Keratinocyte (primary cell): ENCODE results near the gene TTLL4. TPM values are rescaled to one million over a fixed set of nuclear protein-coding genes. Genes with fewer than 3 reads are reported as not detected.

Source experiments
- DNase-seq: peaks from one replicate; pipeline ENCODE4 v3.0.0-alpha.2; 2011; ENCODE audit warnings: low read depth, missing footprints, low spot score
- FAIRE-seq: peaks from 2 replicates; lab custom pipeline; 2011; peaks lifted over from hg19 to GRCh38; lab: Jason Lieb, UNC
- H2AFZ ChIP-seq: 2 replicates; pipeline ENCODE4 v1.6.0; 2012; ENCODE audit warnings: low read length, control low read depth, inconsistent platforms; ENCODE audit not compliant: control insufficient read depth
- H3K27ac ChIP-seq: 2 replicates; pipeline ENCODE4 v1.5.1; 2011; ENCODE audit warnings: low read length; ENCODE audit not compliant: control insufficient read depth, insufficient read depth
- H3K27me3 ChIP-seq: 3 replicates; pipeline ENCODE4 v1.6.0; 2011; ENCODE audit warnings: low read length; ENCODE audit not compliant: control insufficient read depth, insufficient read depth; ENCODE audit errors: extremely low read depth
- H3K36me3 ChIP-seq, 2 experiments: 2 replicates in 1 of 2; 3 replicates in 1 of 2; pipeline ENCODE4 v1.5.1; 2011; ENCODE audit warnings: low read length in 2 of 2, mild to moderate bottlenecking in 1 of 2; ENCODE audit not compliant: control insufficient read depth in 2 of 2, insufficient read depth in 2 of 2; ENCODE audit errors: extremely low read depth in 1 of 2
- H3K4me1 ChIP-seq: 3 replicates; pipeline ENCODE4 v1.5.1; 2011; ENCODE audit warnings: low read length; ENCODE audit not compliant: control insufficient read depth, insufficient read depth; ENCODE audit errors: extremely low read depth
- H3K4me2 ChIP-seq: 3 replicates; pipeline ENCODE4 v1.6.0; 2011; ENCODE audit warnings: low read depth, low read length; ENCODE audit not compliant: control insufficient read depth, insufficient read depth; ENCODE audit errors: extremely low read depth
- H3K4me3 ChIP-seq, 3 experiments: fragments of 200-600 bp in 1 of 3; sonication (generic) in 1 of 3; 2 replicates in 2 of 3; 3 replicates in 1 of 3; pipeline ENCODE4 v1.5.1; 2011 to 2016; ENCODE audit warnings: low read length in 3 of 3, mild to moderate bottlenecking in 3 of 3, control low read depth in 2 of 3, inconsistent platforms in 1 of 3, low read depth in 1 of 3, mixed read lengths in 1 of 3, mixed run types in 1 of 3, moderate library complexity in 1 of 3; ENCODE audit not compliant: control insufficient read depth in 2 of 3, insufficient read depth in 2 of 3; ENCODE audit errors: extremely low read depth in 1 of 3
- H3K79me2 ChIP-seq: 2 replicates; pipeline ENCODE4 v1.6.0; 2012; ENCODE audit warnings: low read length; ENCODE audit not compliant: control insufficient read depth, insufficient read depth
- H3K9ac ChIP-seq: 3 replicates; pipeline ENCODE4 v1.6.0; 2011; ENCODE audit warnings: low read length; ENCODE audit not compliant: control insufficient read depth, insufficient read depth; ENCODE audit errors: extremely low read depth
- H3K9me1 ChIP-seq: 3 replicates; pipeline ENCODE4 v1.6.0; 2011; ENCODE audit warnings: low read length; ENCODE audit not compliant: control insufficient read depth, insufficient read depth; ENCODE audit errors: extremely low read depth
- H3K9me3 ChIP-seq: 2 replicates; pipeline ENCODE4 v1.5.1; 2012; ENCODE audit warnings: low read depth, low read length; ENCODE audit not compliant: control insufficient read depth
- H4K20me1 ChIP-seq: 3 replicates; pipeline ENCODE4 v1.6.0; 2011; ENCODE audit warnings: low read length; ENCODE audit not compliant: control insufficient read depth, insufficient read depth; ENCODE audit errors: extremely low read depth
- EZH2 ChIP-seq: IDR thresholded peaks from one replicate; pipeline ENCODE4 v1.6.1; 2012; ENCODE audit warnings: inconsistent platforms, mild to moderate bottlenecking, low read length, moderate library complexity
- dilution Hi-C: fragments of 300-500 bp; cut with MboI; formaldehyde crosslinking; loops from one replicate; pipeline ENCODE4 v1.7.0; 2020; ENCODE audit warnings: low sequenced_read_pairs; ENCODE audit not compliant: extremely low pct_ligation_motif_present
- polyA plus RNA-seq, 5 experiments: library from polyadenylated mRNA; depleted of rRNA in 3 of 5; stranded (reverse) in 3 of 5; stranded (forward) in 1 of 5; unstranded in 1 of 5; fragments of >200 nt; gene quantifications; 1 replicate in 1 of 5; 2 replicates in 3 of 5; 3 replicates in 1 of 5; pipeline versions ENCODE4 v1.2.1 to v1.2.3, GENCODE V29; 2011 to 2012; ENCODE audit warnings: missing spikeins in 2 of 5, low read depth in 1 of 5, low replicate concordance in 1 of 5
- TF ChIP-seq, protein P1 (sequence below), 3 experiments: IDR thresholded peaks in 1 of 3; conservative IDR thresholded peaks in 1 of 3; optimal IDR thresholded peaks in 1 of 3; 2 replicates in 2 of 3; 3 replicates in 1 of 3; pipeline versions ENCODE3 to v1.5.1; 2011; ENCODE audit warnings: low read length in 3 of 3, mild to moderate bottlenecking in 3 of 3, moderate library complexity in 2 of 3, control low read depth in 1 of 3, inconsistent platforms in 1 of 3; ENCODE audit not compliant: insufficient read depth in 2 of 3; ENCODE audit errors: extremely low read depth in 1 of 3

TTLL4 gene
- polyA plus RNA-seq, 1 donor (not counting 4 experiments of a cell fraction or from before 2014, with no cell fraction given): 20.1 TPM

DNA sequence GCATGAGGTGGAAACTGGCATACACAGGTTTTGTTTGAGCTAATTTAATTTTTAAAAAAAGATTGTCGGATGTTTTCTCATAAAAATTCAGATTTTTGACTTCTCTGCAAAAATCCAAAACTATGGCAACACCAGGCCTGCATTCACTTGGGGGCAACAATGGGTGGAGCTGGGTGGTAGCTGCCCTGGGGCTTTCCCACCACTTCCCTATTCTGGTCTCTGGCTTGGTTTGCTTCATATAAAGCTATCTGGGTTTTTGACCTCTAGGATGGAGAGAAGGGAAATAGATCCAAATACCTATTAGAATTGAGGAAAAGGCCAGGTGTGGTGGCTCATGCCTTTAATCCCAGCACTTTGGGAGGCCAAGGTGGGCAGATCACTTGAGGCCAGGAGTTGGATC is 65.9 kb downstream of the TTLL4 start:
- Histone ChIP-seq H3K9ac (no peak overlapping the region), H3K4me3 (no peak overlapping the region), H3K27ac (no peak overlapping the region), H3K4me1 (no peaks in the 10 kb centered on the region), H3K27me3 (no peaks in the 10 kb centered on the region), H3K36me3 (no peaks in the 10 kb centered on the region), H3K79me2 (no peaks in the 10 kb centered on the region), H2AFZ (no peak overlapping the region), H4K20me1 (no peaks in the 10 kb centered on the region), H3K4me2 (no peak overlapping the region), H3K9me1 (no peaks in the 10 kb centered on the region), H3K9me3 (peaks cover 6% of the 10 kb centered on the region)
- dilution Hi-C loops: no loop called here
- DNase-seq: no peak
- no peak for FAIRE-seq
- TF ChIP-seq, protein P1, sequence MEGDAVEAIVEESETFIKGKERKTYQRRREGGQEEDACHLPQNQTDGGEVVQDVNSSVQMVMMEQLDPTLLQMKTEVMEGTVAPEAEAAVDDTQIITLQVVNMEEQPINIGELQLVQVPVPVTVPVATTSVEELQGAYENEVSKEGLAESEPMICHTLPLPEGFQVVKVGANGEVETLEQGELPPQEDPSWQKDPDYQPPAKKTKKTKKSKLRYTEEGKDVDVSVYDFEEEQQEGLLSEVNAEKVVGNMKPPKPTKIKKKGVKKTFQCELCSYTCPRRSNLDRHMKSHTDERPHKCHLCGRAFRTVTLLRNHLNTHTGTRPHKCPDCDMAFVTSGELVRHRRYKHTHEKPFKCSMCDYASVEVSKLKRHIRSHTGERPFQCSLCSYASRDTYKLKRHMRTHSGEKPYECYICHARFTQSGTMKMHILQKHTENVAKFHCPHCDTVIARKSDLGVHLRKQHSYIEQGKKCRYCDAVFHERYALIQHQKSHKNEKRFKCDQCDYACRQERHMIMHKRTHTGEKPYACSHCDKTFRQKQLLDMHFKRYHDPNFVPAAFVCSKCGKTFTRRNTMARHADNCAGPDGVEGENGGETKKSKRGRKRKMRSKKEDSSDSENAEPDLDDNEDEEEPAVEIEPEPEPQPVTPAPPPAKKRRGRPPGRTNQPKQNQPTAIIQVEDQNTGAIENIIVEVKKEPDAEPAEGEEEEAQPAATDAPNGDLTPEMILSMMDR (optimal IDR thresholded peaks at IDR 0.05 in 1 of 3, IDR thresholded peaks at IDR 0.05 in 1 of 3, conservative IDR thresholded peaks at IDR 0.05 in 1 of 3; ENCODE audit: extremely low read depth in 1 of 3, insufficient read depth in 2 of 3, low read length in 3 of 3): no peak

DNA sequence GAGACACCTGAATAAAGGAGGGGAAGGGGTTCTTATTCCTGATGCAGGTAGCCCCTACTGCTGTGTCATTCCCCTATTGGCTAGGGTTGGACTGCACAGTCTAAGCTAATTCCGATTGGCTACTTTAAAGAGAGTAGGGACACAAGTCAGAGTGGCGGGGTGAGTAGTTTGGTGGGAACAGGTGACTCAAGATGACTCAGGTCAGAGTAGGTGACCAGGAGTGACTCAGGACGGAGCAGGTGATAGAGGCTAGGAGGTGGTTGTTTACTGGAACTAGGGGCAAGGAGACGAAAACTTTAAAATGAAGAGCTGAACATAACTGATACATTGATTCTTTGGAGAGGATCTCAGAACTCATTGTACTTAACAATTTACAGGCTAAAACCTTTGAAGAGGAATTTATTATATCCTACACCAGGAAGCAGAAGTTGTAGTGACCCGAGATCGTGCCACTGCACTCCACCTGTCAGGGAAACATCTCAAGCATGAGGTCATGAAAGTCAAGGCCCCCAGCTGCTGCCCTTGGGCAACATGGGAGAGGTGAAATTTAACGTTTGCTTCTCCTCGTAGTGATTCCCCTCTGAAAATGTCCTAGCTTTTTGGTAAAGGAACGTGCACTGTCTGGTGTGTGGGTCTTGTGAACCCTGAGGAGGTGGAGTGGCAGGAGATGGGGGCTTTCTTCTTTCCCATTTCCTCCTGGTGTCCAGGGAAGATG is 66.8 kb downstream of the TTLL4 start:
- H3K36me3 ChIP-seq: no peaks in the 10 kb centered on the region
- no peaks in the 10 kb centered on the region for H4K20me1 ChIP-seq
- no peaks in the 10 kb centered on the region for H3K9me1 ChIP-seq
- no peak overlapping the region for H2AFZ ChIP-seq
- dilution Hi-C loops: no loop called here
- H3K4me1 ChIP-seq: no peaks in the 10 kb centered on the region
- H3K9ac ChIP-seq: no peak overlapping the region
- H3K27me3 ChIP-seq: peaks cover 7% of the 10 kb centered on the region
- no peak overlapping the region for H3K4me3 ChIP-seq
- no peak overlapping the region for H3K27ac ChIP-seq
- H3K4me2 ChIP-seq: no peak overlapping the region
- peaks cover 6% of the 10 kb centered on the region for H3K9me3 ChIP-seq
- FAIRE-seq: no peak
- no peaks in the 10 kb centered on the region for H3K79me2 ChIP-seq
- TF ChIP-seq EZH2: no peak
- TF ChIP-seq, protein P1 (optimal IDR thresholded peaks at IDR 0.05 in 1 of 3, IDR thresholded peaks at IDR 0.05 in 1 of 3, conservative IDR thresholded peaks at IDR 0.05 in 1 of 3; ENCODE audit: extremely low read depth in 1 of 3, insufficient read depth in 2 of 3, low read length in 3 of 3): no peak
- no peak for DNase-seq
